Hypothalamus (tissue), 51 donors: ENCODE data around the gene OR52K1.
A peak's percentile ranks its signal among the peaks of the same experiment; 100 is the strongest.

ENCODE experiments used
- DNase-seq, 51 donors: peaks; one replicate each; lab custom pipeline; 2025; lab: John Stamatoyannopoulos, UW

Gene OR52K1

GRCh38 chr11:4482445-4482844 is at the start of gene OR52K1:
TSS of gene OR52K1 (plus strand) at chr11:4482646. CDS start at chr11:4488901, 6,255 bp downstream.
- peak in 8 of 51 donors; percentile 1 to 20 (median 8) for DNase-seq

GRCh38 chr11:4433856-4434255 is 48.6 kb upstream of the OR52K1 start:
- no peak for DNase-seq

- DNase-seq, result no peak
Measured at GRCh38 chr11:4436411-4436810, 46.0 kb upstream of the OR52K1 start.

GRCh38 chr11:4441515-4441914 is 40.9 kb upstream of the OR52K1 start:
- DNase-seq, result no peak

GRCh38 chr11:4443232-4443891 is 39.1 kb upstream of the OR52K1 start:
- DNase-seq, result no peak

GRCh38 chr11:4448995-4449394 is 33.5 kb upstream of the OR52K1 start, which contains the start of gene OR52K2:
TSS of gene OR52K2 (plus strand) at chr11:4449295. CDS start at chr11:4449340, 45 bp downstream.
- no peak for DNase-seq

- no peak for DNase-seq
Measured at GRCh38 chr11:4453118-4453517, 29.3 kb upstream of the OR52K1 start.

GRCh38 chr11:4454021-4454420 is 28.4 kb upstream of the OR52K1 start:
- DNase-seq, result no peak

GRCh38 chr11:4455419-4455818 is 27.0 kb upstream of the OR52K1 start:
- DNase-seq, result peak in 6 of 51 donors; percentile 2 to 6 (median 3)

GRCh38 chr11:4459500-4459899 is 22.9 kb upstream of the OR52K1 start:
- peak in 9 of 51 donors; percentile 3 to 20 (median 8) for DNase-seq

GRCh38 chr11:4460151-4460550 is 22.3 kb upstream of the OR52K1 start:
- DNase-seq, result no peak

GRCh38 chr11:4464216-4465159 is 18.0 kb upstream of the OR52K1 start:
- DNase-seq, result no peak

- DNase-seq, result no peak
Measured at GRCh38 chr11:4465407-4465806, 17.0 kb upstream of the OR52K1 start.

GRCh38 chr11:4466131-4466870 is 16.1 kb upstream of the OR52K1 start:
- peak in 1 of 51 donors; percentile 3 for DNase-seq

GRCh38 chr11:4466871-4467442 is 15.5 kb upstream of the OR52K1 start:
- no peak for DNase-seq

- no peak for DNase-seq
Measured at GRCh38 chr11:4467811-4468606, 14.4 kb upstream of the OR52K1 start.

GRCh38 chr11:4479644-4480043 is 2.8 kb upstream of the OR52K1 start:
- no peak for DNase-seq

GRCh38 chr11:4480577-4481239 is 1.7 kb upstream of the OR52K1 start:
- peak in 1 of 51 donors; percentile 24 for DNase-seq

- DNase-seq, result no peak
Measured at GRCh38 chr11:4481240-4481582, 1.2 kb upstream of the OR52K1 start.
